K562 (cell line): ENCODE measurements around the gene CALCOCO2. TPM values are rescaled to one million over a fixed set of nuclear protein-coding genes. Genes with fewer than 3 reads are reported as not detected.

ENCODE experiments used
- MCM7 ChIP-seq, 2 experiments: fragments of 450-650 bp; IDR thresholded peaks; 2 replicates each; pipeline ENCODE4 v1.6.1; 2016 to 2018
- MEF2A ChIP-seq: IDR thresholded peaks from 2 replicates; pipeline ENCODE4 v1.6.1; 2011; ENCODE audit warnings: low read depth, mild to moderate bottlenecking, low read length, moderate library complexity; ENCODE audit not compliant: control insufficient read depth
- RBFOX2 ChIP-seq: fragments of 200-400 bp; formaldehyde crosslinking; IDR thresholded peaks from 2 replicates; pipeline ENCODE4 v1.6.1; 2017; ENCODE audit warnings: low read depth, mild to moderate bottlenecking, low read length, moderate library complexity
- SNRNP70 ChIP-seq: fragments of 200-400 bp; formaldehyde crosslinking; optimal IDR thresholded peaks from 2 replicates; pipeline ENCODE3; 2017; ENCODE audit warnings: low read depth, low read length
- ZNF696 ChIP-seq: fragments of 250-450 bp; sonication (Bioruptor Pico); conservative IDR thresholded peaks from 2 replicates; pipeline ENCODE4 v1.4.0; 2020; ENCODE audit warnings: mild to moderate bottlenecking, moderate library complexity
- ZSCAN29 ChIP-seq: fragments of 450-650 bp; IDR thresholded peaks from 2 replicates; pipeline ENCODE4 v1.6.1; 2017
- polyA plus RNA-seq, 8 experiments: library from polyadenylated mRNA; depleted of rRNA in 4 of 8; stranded (reverse) in 5 of 8; unstranded in 3 of 8; fragments of >200 nt; fragmentation: Nextera tagmentation in 2 of 8; fragmentation: Illumina TruSeq in 1 of 8; extraction: Ambion mirVana in 2 of 8; extraction: Trizol in 1 of 8; gene quantifications; 2 replicates each; pipeline versions ENCODE4 v1.2.1 to v1.2.3, GENCODE V29; 2011 to 2014; ENCODE audit warnings: inconsistent platforms in 1 of 8, missing spikeins in 1 of 8
- total RNA-seq, 7 experiments: library from RNA; depleted of rRNA in 6 of 7; stranded (reverse); fragments of >200 nt in 6 of 7; fragmentation: Illumina TruSeq in 2 of 7; extraction: Trizol in 2 of 7; gene quantifications; 2 replicates each; pipeline versions ENCODE4 v1.2.1 to v1.2.3, GENCODE V29; 2011 to 2021; ENCODE audit warnings: low replicate concordance in 1 of 7
- TF ChIP-seq, protein P1 (sequence below): fragments of 450-650 bp; IDR thresholded peaks from 2 replicates; pipeline ENCODE4 v1.6.1; 2016; ENCODE audit warnings: low read depth
- TF ChIP-seq, protein P2 (sequence below): fragments of 200-800 bp; sonication (Bioruptor generic); IDR thresholded peaks from 2 replicates; pipeline ENCODE4 v1.6.1; 2016; ENCODE audit warnings: missing genetic modification characterization, missing compliant biosample characterization

Gene CALCOCO2
- total and polyA plus RNA-seq, 9 of the 15 experiments (the other 6 are each of a cell fraction or from before 2014, with no cell fraction given): 24.1 to 87.3 (median 67.5) TPM

DNA sequence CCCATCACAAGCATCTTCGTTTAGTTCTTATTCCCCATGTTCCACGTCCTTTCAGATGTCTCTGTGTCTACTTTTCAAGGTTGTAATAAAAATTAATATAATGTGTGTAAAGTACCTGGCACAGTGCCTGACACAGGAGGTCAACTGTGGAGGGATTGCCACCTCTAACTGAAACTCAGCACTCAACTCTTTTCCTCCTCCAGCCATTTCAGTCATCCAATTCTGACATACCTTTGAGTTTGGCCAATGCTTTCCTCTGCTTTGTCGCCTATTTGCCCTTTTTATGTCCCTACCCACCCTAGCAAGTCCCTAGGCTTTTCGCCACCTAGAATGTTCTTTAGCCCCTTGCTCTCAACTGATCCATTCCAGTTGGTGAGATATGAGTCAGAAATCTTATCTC lies 78.9 kb downstream of the CALCOCO2 start (continued):
- TF ChIP-seq, protein P1, sequence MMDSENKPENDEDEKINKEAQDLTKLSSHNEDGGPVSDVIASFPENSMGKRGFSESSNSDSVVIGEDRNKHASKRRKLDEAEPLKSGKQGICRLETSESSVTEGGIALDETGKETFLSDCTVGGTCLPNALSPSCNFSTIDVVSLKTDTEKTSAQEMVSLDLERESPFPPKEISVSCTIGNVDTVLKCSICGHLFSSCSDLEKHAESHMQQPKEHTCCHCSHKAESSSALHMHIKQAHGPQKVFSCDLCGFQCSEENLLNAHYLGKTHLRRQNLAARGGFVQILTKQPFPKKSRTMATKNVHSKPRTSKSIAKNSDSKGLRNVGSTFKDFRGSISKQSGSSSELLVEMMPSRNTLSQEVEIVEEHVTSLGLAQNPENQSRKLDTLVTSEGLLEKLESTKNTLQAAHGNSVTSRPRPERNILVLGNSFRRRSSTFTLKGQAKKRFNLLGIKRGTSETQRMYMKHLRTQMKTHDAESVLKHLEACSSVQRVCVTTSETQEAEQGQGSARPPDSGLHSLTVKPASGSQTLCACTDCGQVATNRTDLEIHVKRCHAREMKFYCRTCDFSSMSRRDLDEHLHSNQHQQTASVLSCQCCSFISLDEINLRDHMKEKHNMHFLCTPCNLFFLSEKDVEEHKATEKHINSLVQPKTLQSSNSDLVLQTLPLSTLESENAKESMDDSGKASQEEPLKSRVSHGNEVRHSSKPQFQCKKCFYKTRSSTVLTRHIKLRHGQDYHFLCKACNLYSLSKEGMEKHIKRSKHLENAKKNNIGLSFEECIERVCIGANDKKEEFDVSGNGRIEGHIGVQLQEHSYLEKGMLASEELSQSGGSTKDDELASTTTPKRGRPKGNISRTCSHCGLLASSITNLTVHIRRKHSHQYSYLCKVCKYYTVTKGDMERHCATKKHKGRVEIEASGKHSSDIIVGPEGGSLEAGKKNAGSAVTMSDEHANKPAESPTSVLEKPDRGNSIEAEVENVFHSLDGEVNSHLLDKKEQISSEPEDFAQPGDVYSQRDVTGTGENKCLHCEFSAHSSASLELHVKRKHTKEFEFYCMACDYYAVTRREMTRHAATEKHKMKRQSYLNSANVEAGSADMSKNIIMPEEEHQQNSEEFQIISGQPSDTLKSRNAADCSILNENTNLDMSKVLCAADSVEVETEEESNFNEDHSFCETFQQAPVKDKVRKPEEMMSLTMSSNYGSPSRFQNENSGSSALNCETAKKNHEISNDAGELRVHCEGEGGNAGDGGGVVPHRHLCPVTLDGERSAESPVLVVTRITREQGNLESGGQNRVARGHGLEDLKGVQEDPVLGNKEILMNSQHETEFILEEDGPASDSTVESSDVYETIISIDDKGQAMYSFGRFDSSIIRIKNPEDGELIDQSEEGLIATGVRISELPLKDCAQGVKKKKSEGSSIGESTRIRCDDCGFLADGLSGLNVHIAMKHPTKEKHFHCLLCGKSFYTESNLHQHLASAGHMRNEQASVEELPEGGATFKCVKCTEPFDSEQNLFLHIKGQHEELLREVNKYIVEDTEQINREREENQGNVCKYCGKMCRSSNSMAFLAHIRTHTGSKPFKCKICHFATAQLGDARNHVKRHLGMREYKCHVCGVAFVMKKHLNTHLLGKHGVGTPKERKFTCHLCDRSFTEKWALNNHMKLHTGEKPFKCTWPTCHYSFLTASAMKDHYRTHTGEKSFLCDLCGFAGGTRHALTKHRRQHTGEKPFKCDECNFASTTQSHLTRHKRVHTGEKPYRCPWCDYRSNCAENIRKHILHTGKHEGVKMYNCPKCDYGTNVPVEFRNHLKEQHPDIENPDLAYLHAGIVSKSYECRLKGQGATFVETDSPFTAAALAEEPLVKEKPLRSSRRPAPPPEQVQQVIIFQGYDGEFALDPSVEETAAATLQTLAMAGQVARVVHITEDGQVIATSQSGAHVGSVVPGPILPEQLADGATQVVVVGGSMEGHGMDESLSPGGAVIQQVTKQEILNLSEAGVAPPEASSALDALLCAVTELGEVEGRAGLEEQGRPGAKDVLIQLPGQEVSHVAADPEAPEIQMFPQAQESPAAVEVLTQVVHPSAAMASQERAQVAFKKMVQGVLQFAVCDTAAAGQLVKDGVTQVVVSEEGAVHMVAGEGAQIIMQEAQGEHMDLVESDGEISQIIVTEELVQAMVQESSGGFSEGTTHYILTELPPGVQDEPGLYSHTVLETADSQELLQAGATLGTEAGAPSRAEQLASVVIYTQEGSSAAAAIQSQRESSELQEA: no peak
- TF ChIP-seq, protein P2, sequence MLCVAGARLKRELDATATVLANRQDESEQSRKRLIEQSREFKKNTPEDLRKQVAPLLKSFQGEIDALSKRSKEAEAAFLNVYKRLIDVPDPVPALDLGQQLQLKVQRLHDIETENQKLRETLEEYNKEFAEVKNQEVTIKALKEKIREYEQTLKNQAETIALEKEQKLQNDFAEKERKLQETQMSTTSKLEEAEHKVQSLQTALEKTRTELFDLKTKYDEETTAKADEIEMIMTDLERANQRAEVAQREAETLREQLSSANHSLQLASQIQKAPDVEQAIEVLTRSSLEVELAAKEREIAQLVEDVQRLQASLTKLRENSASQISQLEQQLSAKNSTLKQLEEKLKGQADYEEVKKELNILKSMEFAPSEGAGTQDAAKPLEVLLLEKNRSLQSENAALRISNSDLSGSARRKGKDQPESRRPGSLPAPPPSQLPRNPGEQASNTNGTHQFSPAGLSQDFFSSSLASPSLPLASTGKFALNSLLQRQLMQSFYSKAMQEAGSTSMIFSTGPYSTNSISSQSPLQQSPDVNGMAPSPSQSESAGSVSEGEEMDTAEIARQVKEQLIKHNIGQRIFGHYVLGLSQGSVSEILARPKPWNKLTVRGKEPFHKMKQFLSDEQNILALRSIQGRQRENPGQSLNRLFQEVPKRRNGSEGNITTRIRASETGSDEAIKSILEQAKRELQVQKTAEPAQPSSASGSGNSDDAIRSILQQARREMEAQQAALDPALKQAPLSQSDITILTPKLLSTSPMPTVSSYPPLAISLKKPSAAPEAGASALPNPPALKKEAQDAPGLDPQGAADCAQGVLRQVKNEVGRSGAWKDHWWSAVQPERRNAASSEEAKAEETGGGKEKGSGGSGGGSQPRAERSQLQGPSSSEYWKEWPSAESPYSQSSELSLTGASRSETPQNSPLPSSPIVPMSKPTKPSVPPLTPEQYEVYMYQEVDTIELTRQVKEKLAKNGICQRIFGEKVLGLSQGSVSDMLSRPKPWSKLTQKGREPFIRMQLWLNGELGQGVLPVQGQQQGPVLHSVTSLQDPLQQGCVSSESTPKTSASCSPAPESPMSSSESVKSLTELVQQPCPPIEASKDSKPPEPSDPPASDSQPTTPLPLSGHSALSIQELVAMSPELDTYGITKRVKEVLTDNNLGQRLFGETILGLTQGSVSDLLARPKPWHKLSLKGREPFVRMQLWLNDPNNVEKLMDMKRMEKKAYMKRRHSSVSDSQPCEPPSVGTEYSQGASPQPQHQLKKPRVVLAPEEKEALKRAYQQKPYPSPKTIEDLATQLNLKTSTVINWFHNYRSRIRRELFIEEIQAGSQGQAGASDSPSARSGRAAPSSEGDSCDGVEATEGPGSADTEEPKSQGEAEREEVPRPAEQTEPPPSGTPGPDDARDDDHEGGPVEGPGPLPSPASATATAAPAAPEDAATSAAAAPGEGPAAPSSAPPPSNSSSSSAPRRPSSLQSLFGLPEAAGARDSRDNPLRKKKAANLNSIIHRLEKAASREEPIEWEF (CRISPR knock-in tag): no peak
- TF ChIP-seq MCM7 (IDR thresholded peaks at IDR 0.05) (no peak), RBFOX2 (no peak), ZSCAN29 (no peak), MEF2A (no peak), ZNF696 (CRISPR knock-in tag) (no peak), SNRNP70 (no peak)
